Stomach smooth muscle (tissue), 2 donors: ENCODE data around the gene LIF.

Experiments used
- H3K27ac ChIP-seq: one replicate; pipeline ENCODE4 v1.7.0; 2013; ENCODE audit warnings: mild to moderate bottlenecking, low read length, inconsistent platforms
- H3K27me3 ChIP-seq, 2 donors: one replicate each; pipeline ENCODE4 v1.7.0; 2013; ENCODE audit warnings: low read length in 2 of 2; ENCODE audit not compliant: insufficient read depth in 2 of 2, control insufficient read depth in 1 of 2
- H3K36me3 ChIP-seq, 2 donors: one replicate each; pipeline ENCODE4 v1.7.0; 2013; ENCODE audit warnings: low read length in 2 of 2; ENCODE audit not compliant: control insufficient read depth in 2 of 2, insufficient read depth in 2 of 2
- H3K4me1 ChIP-seq: one replicate; pipeline ENCODE4 v1.7.0; 2013; ENCODE audit warnings: low read length; ENCODE audit not compliant: control insufficient read depth, insufficient read depth
- H3K4me3 ChIP-seq, 2 donors: one replicate each; pipeline ENCODE4 v1.7.0; 2013; ENCODE audit warnings: low read length in 2 of 2
- H3K9ac ChIP-seq, 2 donors: one replicate each; pipeline ENCODE4 v1.7.0; 2013; ENCODE audit warnings: low read length in 2 of 2, mild to moderate bottlenecking in 1 of 2
- H3K9me3 ChIP-seq, 2 donors: one replicate each; pipeline ENCODE4 v1.7.0; 2013; ENCODE audit warnings: low read length in 2 of 2; ENCODE audit not compliant: control insufficient read depth in 2 of 2
- donor health status: healthy.
- donor health status: Pancreatic carcinoma.

The LIF gene

DNA sequence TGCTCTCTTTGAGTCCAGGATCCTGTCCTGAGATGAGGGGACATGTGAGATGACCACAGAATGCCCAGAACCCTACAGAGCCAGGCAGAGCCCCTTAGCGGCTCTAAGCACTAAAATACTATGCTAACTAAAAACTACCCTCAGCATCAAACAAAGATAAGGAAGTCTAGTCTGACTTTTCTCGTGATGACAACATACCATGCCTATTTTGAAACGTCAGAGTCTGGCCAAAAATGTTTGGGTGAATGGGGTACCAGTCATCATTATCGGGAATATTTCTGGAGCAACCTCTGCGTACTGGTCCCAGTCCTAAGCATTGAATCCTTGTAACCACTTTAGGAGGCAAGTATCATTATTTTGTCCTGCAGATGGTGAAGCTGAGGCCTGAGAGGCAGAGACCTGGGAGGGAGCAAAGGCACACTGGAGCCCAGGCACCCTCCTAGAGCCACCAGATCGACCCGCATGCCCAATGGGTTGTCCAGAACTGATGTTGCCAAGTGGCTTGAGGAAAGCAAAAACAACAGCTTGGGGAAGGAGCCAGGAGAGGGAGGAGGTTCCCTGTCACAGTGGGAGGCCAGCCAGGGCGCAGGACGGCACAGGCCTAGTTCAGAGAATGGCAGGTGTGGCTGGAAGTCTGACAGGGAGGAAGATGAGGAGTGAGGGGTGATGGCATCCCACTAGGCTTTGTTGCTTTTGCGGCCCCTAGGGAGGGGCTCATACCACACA is 27.3 kb upstream of the LIF start:
- peaks cover 8% of the 10 kb centered on the region for H3K4me1 ChIP-seq
- no peak overlapping the region for H3K9ac ChIP-seq
- H3K27ac ChIP-seq: no peak overlapping the region
- H3K9me3 ChIP-seq: no peaks in the 10 kb centered on the region
- H3K4me3 ChIP-seq: no peak overlapping the region
- H3K36me3 ChIP-seq: no peaks in the 10 kb centered on the region
- no peaks in the 10 kb centered on the region for H3K27me3 ChIP-seq

DNA sequence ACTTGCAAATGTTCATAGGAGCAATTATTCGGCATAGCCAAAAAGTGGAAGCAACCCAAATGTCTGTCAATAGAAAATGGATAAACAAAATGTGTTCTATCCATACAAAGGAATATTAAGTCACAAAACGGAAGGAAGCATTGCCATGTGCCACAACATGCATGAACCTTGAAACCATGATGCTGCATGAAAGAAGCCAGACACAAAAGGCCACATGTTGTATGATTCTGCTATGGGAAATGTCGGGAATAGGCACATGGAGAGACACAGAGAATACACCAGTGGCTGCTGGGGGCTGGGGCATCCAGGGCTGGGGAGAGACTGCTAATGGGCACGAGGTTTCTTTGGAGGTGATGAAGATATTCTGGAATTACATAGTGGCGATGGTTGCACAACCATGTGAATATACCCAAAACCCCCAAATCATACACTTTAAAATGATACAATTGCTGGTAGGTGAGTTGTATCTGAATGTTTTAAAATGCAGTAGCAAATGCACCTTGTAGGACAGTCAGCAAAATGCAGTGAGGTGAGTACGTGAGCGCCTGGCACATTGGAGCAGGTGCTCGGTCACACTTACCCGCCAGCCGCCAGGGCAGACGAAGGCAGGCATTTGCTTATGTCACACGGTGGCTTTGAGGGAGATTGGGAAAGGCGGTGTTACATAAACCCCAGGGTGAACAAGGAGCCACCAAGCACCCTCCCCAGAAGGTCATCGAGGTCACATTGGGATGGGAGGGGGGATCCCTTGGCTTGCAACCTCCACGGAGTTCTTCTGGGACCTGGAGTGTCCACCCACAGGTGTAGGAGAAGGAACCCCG is 26.4 kb upstream of the LIF start:
- H3K9ac ChIP-seq: no peak overlapping the region
- no peaks in the 10 kb centered on the region for H3K36me3 ChIP-seq
- no peaks in the 10 kb centered on the region for H3K27me3 ChIP-seq
- H3K4me3 ChIP-seq: no peak overlapping the region
- H3K4me1 ChIP-seq: peaks cover 3% of the 10 kb centered on the region
- H3K9me3 ChIP-seq: no peaks in the 10 kb centered on the region
- no peak overlapping the region for H3K27ac ChIP-seq

DNA sequence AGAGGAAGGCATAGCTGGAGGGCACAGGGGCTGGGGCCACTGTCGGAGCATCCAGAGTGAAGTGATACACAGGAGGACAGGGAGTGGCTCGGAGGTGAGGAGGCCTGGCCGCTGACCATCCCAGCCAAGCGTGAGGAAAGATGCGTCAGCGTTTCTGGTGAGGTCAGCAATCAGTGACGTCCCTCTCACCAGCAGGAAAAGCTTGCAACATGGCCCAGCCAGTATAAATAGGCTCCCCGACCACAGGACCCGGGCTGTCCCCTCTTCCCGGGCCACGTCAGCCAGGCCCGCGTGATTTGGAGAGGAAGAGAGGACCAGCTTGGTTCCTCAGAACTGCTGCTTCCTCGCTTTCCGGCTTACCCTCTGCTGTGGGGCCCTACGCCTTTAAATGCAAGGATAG is 24.3 kb upstream of the LIF start:
- Histone ChIP-seq H3K36me3 (no peaks in the 10 kb centered on the region), H3K9ac (no peak overlapping the region), H3K27me3 (no peaks in the 10 kb centered on the region), H3K9me3 (no peaks in the 10 kb centered on the region), H3K27ac (no peak overlapping the region), H3K4me3 (no peak overlapping the region), H3K4me1 (no peaks in the 10 kb centered on the region)

DNA sequence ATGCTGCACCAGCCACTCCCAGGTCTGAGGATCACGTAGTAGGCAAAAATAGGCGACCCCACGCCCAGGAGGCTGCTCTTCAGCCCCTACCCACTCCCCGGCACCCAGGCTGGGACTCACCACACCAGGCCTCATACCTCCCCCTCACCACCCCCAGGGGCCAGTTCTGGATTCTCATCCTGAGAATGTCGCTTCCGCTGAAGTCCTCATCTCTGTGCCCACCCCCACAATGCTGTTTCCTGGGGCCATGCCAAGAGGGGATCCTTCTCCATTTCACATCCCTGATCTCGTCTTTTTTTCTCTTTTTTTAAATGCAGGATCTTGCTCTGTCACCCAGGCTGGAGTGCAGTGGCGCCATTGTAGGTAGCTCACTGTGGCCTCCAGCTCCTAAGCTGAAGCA is 21.8 kb upstream of the LIF start:
- Histone ChIP-seq H3K4me3 (no peak overlapping the region), H3K9ac (no peak overlapping the region), H3K9me3 (no peaks in the 10 kb centered on the region), H3K4me1 (no peaks in the 10 kb centered on the region), H3K27ac (no peak overlapping the region), H3K27me3 (no peaks in the 10 kb centered on the region), H3K36me3 (no peaks in the 10 kb centered on the region)

DNA sequence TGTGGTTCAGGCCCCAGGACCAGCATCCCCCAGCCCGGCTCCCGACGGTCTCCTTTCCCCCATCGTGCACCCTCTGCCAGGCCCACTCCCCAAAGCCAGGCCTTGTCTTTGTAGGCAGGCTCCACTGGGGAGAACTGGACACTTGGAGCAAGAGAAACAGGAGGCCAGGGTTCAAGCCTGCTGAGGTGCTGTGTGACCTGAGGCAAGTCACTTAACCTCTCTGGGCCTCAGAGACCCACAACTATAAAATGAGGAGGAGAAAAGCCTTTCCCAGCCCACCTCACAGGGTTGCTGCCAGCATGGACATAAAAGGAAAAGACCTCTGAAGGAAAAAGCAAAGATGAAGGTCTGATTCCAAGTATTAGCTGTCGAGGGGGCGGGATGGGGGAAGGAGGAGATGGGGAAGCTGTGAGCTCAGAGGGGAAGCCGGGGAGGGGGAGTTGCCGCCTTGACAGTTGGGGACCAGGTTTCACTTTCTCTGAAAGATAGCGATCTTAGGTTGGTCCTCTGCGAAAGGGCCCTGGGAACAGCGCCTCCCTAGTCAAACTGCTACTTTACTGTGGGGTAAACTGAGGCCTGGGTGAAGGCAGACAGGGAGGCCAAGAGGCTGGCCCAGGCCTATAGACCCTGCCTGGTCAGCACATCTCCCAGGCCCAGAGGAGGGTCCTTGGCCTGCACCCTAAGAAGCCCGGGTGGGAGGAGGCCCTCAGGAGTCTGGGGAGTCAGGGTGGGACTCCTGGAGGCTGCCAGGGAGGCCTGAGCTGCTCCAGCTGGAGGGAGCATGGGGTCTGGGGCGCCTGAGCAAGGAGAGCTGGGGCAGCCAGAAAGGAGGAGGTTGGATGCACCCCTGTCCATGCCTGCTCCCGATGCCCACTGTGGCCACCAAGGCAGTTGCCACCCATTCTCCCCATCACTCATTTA is 21.1 kb upstream of the LIF start:
- H3K27ac ChIP-seq: no peak overlapping the region
- H3K27me3 ChIP-seq: no peaks in the 10 kb centered on the region
- no peaks in the 10 kb centered on the region for H3K9me3 ChIP-seq
- no peak overlapping the region for H3K9ac ChIP-seq
- H3K4me1 ChIP-seq: peaks cover 5% of the 10 kb centered on the region
- H3K4me3 ChIP-seq: no peak overlapping the region
- H3K36me3 ChIP-seq: no peaks in the 10 kb centered on the region

DNA sequence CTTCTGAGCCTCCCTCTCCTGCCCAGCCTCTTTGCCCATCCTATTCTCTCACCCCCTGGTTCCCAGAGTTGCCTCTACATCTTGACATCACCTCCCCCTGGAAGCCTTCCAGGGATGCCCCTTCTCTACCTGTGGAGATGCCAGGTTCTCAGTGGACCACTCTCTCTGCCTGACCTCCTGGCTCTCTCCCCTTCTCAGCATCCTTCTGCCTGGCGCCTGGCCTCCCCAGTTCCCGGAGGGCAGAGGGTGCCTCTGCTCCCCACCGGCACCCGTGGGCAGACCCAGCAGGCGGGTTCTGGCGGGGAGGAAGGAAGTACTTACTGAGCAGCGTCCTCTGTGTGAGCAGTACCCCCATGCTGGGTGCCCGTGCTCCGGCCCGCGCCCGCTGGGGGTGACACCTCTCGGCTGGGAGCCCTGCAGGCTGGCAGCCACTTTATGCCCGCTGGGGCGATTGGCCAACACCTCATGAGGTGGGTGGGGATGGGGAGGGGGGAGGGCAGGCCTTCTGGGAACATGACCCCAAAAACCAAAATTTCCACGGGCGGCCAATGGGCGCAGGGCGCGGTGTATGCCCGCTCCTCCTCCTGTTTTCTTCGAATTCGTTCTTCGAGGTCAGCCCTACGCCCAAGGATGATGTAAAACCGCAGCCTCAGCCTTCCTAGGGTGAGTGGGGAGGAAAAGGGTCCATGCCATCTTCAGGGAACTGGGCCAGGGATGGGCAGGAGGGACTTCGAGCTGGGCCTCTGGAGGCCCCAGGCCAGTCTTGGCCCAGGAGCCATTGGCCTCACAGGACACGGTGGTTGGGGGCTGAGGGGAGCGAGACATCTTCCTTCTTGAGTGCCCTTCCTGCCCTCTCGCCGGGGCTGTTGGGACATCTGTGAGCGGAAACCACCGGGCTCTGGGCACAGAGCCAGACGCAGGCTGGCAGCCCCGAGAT is 20.2 kb upstream of the LIF start, which contains the start of gene OSM:
OSM (minus strand) TSS at position 407 of the 937 bp plus-strand sequence; CDS start at position 355, 52 bp downstream.
- no peaks in the 10 kb centered on the region for H3K9me3 ChIP-seq
- H3K9ac ChIP-seq: peak within 1 kb of the TSS in 1 of 2 donors; percentile 27
- H3K36me3 ChIP-seq: no peaks in the 10 kb centered on the region
- H3K4me1 ChIP-seq: peaks cover 5% of the 10 kb centered on the region
- peak within 1 kb of the TSS in 1 of 2 donors; percentile 40 for H3K4me3 ChIP-seq
- H3K27ac ChIP-seq: no peak within 1 kb of the TSS
- peaks cover under 1 to 3% of the 10 kb centered on the region in 2 donors for H3K27me3 ChIP-seq

DNA sequence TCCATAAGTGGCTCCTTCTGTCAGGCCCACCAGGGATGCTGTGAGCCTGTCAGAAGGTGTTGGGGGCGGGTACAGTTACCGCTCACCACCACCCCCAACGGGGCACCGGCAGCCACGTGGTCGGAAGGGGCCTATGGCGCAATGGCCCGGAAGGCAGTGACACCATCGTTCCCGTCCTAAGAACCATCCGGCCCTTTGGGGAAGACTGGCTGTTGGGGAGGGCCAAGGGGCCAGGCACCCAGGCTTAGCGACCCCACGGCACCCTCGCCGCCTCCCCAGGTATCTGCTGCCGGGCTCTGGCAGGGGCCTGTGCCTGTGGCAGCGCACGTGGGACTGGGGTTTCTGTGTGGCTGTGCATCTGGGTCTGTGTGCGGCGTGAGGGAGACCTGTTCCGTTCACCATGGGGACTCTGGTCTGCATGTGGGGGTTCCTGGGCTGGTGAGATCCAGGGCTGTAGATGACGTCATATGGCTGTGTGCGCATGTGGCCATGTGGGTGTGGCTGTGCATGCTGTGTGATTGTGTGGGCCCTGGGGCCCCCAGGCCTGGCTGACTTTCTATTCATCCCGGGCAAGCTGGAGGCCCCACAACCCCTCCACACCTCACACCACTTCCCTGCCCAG is 19.4 kb upstream of the LIF start:
- no peaks in the 10 kb centered on the region for H3K36me3 ChIP-seq
- H3K4me1 ChIP-seq: peaks cover 5% of the 10 kb centered on the region
- H3K27me3 ChIP-seq: peaks cover 3 to 4% of the 10 kb centered on the region in 2 donors
- no peak overlapping the region for H3K27ac ChIP-seq
- peak overlapping the region in 1 of 2 donors; percentile 27 for H3K9ac ChIP-seq
- H3K9me3 ChIP-seq: no peaks in the 10 kb centered on the region
- peak overlapping the region in 1 of 2 donors; percentile 29 for H3K4me3 ChIP-seq

DNA sequence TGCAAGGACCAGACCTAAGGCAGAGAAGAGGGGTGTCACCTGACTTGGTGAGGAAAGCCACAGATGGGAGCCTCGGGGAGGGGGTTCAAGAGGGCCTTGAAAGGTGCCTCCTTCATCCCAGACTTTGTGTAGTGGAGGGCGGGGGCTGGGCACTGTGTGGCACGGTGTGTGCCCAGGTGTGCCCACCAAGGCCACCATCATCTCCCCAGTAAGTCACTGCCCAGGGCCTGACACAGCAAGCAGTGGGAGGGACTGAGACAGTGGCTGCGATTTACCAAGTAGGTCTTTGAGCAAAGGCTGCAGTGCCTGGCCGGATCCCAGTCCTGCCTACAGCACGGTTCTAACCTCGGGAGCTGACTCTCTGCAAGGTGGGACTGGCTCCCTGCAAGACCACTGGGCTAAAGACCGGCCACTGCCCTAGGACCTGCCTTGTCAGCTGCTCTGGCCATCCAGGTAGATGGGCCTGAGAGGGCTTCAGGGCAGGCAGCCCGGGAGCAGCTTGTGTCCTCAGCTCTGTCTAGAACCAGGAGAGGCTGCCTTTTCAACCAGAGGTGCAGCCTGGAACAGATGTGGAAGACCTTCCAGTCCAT is 18.7 kb upstream of the LIF start:
- no peaks in the 10 kb centered on the region for H3K36me3 ChIP-seq
- no peak overlapping the region for H3K9ac ChIP-seq
- H3K4me3 ChIP-seq: no peak overlapping the region
- no peaks in the 10 kb centered on the region for H3K9me3 ChIP-seq
- H3K4me1 ChIP-seq: peaks cover 5% of the 10 kb centered on the region
- H3K27ac ChIP-seq: no peak overlapping the region
- H3K27me3 ChIP-seq: peaks cover 3 to 4% of the 10 kb centered on the region in 2 donors

DNA sequence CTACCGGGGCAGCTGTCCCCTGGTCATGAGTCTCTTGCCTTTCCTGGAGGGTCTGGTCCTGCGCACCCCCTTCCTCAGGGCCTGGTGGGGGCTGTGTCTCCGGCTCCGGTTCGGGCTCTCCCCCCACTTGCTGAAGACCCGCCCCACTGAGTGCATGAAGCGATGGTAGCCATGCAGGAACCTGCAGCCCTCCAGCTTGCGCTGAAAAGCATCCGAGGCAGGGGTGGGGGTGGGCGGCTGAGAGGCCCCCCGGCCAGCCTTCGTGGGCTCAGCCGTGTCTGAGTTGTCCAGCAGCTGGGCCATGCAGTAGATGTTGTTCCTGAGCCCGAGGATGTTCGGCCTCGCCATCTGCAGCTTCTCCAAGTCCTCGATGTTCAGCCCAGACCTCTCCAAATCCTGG is 17.3 kb upstream of the LIF start:
- H3K9ac ChIP-seq: no peak overlapping the region
- H3K9me3 ChIP-seq: no peaks in the 10 kb centered on the region
- peaks cover 3 to 4% of the 10 kb centered on the region in 2 donors for H3K27me3 ChIP-seq
- H3K4me1 ChIP-seq: peaks cover 5% of the 10 kb centered on the region
- no peak overlapping the region for H3K27ac ChIP-seq
- H3K4me3 ChIP-seq: no peak overlapping the region
- H3K36me3 ChIP-seq: no peaks in the 10 kb centered on the region
